ENCODE data around the gene CPHXL2. TPM values are rescaled to one million over a fixed set of nuclear protein-coding genes. Genes with fewer than 3 reads are reported as not detected.

The CPHXL2 gene
- total RNA-seq, 1 experiment from 2014 or later: not detected

GRCh38 chr16:75702242-75702641 is 25.4 kb upstream of the CPHXL2 start:
- Histone ChIP-seq H3K9ac (ENCODE audit: low read length) (no peak overlapping the region), H3K79me2 (ENCODE audit: low read length) (no peaks in the 10 kb centered on the region), H3K4me2 (ENCODE audit: low read length) (no peak overlapping the region), H3K9me2 (replicated peaks; ENCODE audit: low read length) (no peaks in the 10 kb centered on the region), H3K4me3 (ENCODE audit: low read length) (no peak overlapping the region), H3K9me3 (ENCODE audit: low read length) (no peaks in the 10 kb centered on the region), H3F3A (ENCODE audit: low read length, unreplicated experiment) (no peaks in the 10 kb centered on the region), H4K20me1 (ENCODE audit: low read length) (no peaks in the 10 kb centered on the region), H3K27me3 (ENCODE audit: low read length) (no peaks in the 10 kb centered on the region), H3K27ac (ENCODE audit: low read length) (no peak overlapping the region), H3K4me1 (ENCODE audit: insufficient read depth, low read length) (no peaks in the 10 kb centered on the region), H3K36me3 (ENCODE audit: low read depth, low read length) (no peaks in the 10 kb centered on the region), H2AFZ (ENCODE audit: low read length) (no peak overlapping the region)
- no TSS peak for BruUV-seq (replicated peaks)
- no peak for DNase-seq
- ATAC-seq: no peak
- no peak for TF ChIP-seq EZH2phosphoT487 (IDR thresholded peaks at IDR 0.05; ENCODE audit: borderline replicate concordance, low read length)
- TF ChIP-seq EZH2 (IDR thresholded peaks at IDR 0.05; ENCODE audit: low read length, unreplicated experiment): no peak
- no peak for TF ChIP-seq CTCF (conservative IDR thresholded peaks at IDR 0.05; ENCODE audit: low read depth, low read length)
- ChIA-PET CTCF (no interaction called here), POLR2A (ENCODE audit: unreplicated experiment) (no interaction called here)
- intact Hi-C loops (cut with micrococcal nuclease): no loop called here

GRCh38 chr16:75701361-75701760 is 24.6 kb upstream of the CPHXL2 start, which contains the start of gene DUXB:
Gene DUXB (minus strand): TSS chr16:75701461. CDS start chr16:75701418, 43 bp downstream.
- BruUV-seq (replicated peaks): no TSS peak
- POLR2A ChIA-PET (ENCODE audit: unreplicated experiment): no interaction called here
- Histone ChIP-seq H3K9me3 (ENCODE audit: low read length) (no peaks in the 10 kb centered on the region), H3F3A (ENCODE audit: low read length, unreplicated experiment) (no peaks in the 10 kb centered on the region), H3K9ac (ENCODE audit: low read length) (no peak within 1 kb of the TSS), H3K4me1 (ENCODE audit: insufficient read depth, low read length) (no peaks in the 10 kb centered on the region), H3K9me2 (replicated peaks; ENCODE audit: low read length) (no peaks in the 10 kb centered on the region), H3K27ac (ENCODE audit: low read length) (no peak within 1 kb of the TSS), H3K4me3 (ENCODE audit: low read length) (no peak within 1 kb of the TSS), H4K20me1 (ENCODE audit: low read length) (no peaks in the 10 kb centered on the region), H3K4me2 (ENCODE audit: low read length) (no peak within 1 kb of the TSS), H3K36me3 (ENCODE audit: low read depth, low read length) (no peaks in the 10 kb centered on the region), H2AFZ (ENCODE audit: low read length) (no peak within 1 kb of the TSS), H3K79me2 (ENCODE audit: low read length) (no peaks in the 10 kb centered on the region), H3K27me3 (ENCODE audit: low read length) (no peaks in the 10 kb centered on the region)
- intact Hi-C loops (cut with micrococcal nuclease): no loop called here
- no peak for TF ChIP-seq EZH2 (IDR thresholded peaks at IDR 0.05; ENCODE audit: low read length, unreplicated experiment)
- no peak for TF ChIP-seq CTCF (conservative IDR thresholded peaks at IDR 0.05; ENCODE audit: low read depth, low read length)
- no peak for TF ChIP-seq EZH2phosphoT487 (IDR thresholded peaks at IDR 0.05; ENCODE audit: borderline replicate concordance, low read length)
- no peak for ATAC-seq
- no peak for DNase-seq
- CTCF ChIA-PET: no interaction called here

- no TSS peak for BruUV-seq (replicated peaks)
- no peak for DNase-seq
- ATAC-seq: no peak
- Histone ChIP-seq H3K27ac (ENCODE audit: low read length) (no peak overlapping the region), H3K36me3 (ENCODE audit: low read depth, low read length) (no peaks in the 10 kb centered on the region), H3K79me2 (ENCODE audit: low read length) (no peaks in the 10 kb centered on the region), H3K4me3 (ENCODE audit: low read length) (no peak overlapping the region), H3K4me1 (ENCODE audit: insufficient read depth, low read length) (no peaks in the 10 kb centered on the region), H3K9me2 (replicated peaks; ENCODE audit: low read length) (no peaks in the 10 kb centered on the region), H4K20me1 (ENCODE audit: low read length) (no peaks in the 10 kb centered on the region), H2AFZ (ENCODE audit: low read length) (no peak overlapping the region), H3K4me2 (ENCODE audit: low read length) (no peak overlapping the region), H3K9ac (ENCODE audit: low read length) (no peak overlapping the region), H3K27me3 (ENCODE audit: low read length) (no peaks in the 10 kb centered on the region), H3K9me3 (ENCODE audit: low read length) (no peaks in the 10 kb centered on the region), H3F3A (ENCODE audit: low read length, unreplicated experiment) (no peaks in the 10 kb centered on the region)
- POLR2A ChIA-PET (ENCODE audit: unreplicated experiment): no interaction called here
- no peak for TF ChIP-seq CTCF (conservative IDR thresholded peaks at IDR 0.05; ENCODE audit: low read depth, low read length)
- TF ChIP-seq EZH2phosphoT487 (IDR thresholded peaks at IDR 0.05; ENCODE audit: borderline replicate concordance, low read length): no peak
- TF ChIP-seq EZH2 (IDR thresholded peaks at IDR 0.05; ENCODE audit: low read length, unreplicated experiment): no peak
- intact Hi-C loops (cut with micrococcal nuclease): no loop called here
- CTCF ChIA-PET: no interaction called here
Observed at GRCh38 chr16:75697571-75697970, 20.8 kb upstream of the CPHXL2 start.
